DOHH2 (cell line): ENCODE measurements around the gene DDX1.

ENCODE experiments used
- EZH2phosphoT487 ChIP-seq: fragments of 200-600 bp; sonication (generic); IDR thresholded peaks from 2 replicates; pipeline ENCODE4 v1.6.1; 2017; ENCODE audit warnings: borderline replicate concordance, mild to moderate bottlenecking, antibody characterized with exemption, low read length, moderate library complexity, mixed read lengths
- TF ChIP-seq, protein P1 (sequence below): fragments of 200-600 bp; sonication (generic); IDR thresholded peaks from one replicate; pipeline ENCODE4 v1.5.1; 2014; ENCODE audit warnings: antibody characterized with exemption, mild to moderate bottlenecking, low read depth, low read length; ENCODE audit not compliant: poor library complexity, severe bottlenecking

DNA sequence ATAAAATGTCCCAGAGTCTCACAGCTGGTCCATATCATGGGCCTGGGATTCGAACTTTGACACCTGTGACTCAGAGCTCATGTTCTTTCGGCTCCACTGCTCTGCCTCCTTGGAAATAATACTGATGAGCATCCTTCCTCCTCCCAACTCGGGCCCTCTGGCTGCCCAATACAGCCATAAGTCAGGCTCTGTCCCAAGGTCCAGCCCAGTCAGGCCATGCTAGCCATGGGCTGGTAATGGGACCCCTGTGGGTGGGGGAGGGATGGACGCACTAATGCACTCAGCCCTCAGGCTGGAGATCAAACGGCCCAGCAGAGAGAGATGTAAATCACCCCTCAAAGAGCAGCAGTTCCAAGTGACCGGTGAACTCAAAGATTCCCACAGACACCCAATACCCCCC is 61.1 kb downstream of the DDX1 start:
- TF ChIP-seq, protein P1, sequence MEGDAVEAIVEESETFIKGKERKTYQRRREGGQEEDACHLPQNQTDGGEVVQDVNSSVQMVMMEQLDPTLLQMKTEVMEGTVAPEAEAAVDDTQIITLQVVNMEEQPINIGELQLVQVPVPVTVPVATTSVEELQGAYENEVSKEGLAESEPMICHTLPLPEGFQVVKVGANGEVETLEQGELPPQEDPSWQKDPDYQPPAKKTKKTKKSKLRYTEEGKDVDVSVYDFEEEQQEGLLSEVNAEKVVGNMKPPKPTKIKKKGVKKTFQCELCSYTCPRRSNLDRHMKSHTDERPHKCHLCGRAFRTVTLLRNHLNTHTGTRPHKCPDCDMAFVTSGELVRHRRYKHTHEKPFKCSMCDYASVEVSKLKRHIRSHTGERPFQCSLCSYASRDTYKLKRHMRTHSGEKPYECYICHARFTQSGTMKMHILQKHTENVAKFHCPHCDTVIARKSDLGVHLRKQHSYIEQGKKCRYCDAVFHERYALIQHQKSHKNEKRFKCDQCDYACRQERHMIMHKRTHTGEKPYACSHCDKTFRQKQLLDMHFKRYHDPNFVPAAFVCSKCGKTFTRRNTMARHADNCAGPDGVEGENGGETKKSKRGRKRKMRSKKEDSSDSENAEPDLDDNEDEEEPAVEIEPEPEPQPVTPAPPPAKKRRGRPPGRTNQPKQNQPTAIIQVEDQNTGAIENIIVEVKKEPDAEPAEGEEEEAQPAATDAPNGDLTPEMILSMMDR, result no peak
- TF ChIP-seq EZH2phosphoT487, result no peak
